ENCODE data around the gene PTPRE.

DNA sequence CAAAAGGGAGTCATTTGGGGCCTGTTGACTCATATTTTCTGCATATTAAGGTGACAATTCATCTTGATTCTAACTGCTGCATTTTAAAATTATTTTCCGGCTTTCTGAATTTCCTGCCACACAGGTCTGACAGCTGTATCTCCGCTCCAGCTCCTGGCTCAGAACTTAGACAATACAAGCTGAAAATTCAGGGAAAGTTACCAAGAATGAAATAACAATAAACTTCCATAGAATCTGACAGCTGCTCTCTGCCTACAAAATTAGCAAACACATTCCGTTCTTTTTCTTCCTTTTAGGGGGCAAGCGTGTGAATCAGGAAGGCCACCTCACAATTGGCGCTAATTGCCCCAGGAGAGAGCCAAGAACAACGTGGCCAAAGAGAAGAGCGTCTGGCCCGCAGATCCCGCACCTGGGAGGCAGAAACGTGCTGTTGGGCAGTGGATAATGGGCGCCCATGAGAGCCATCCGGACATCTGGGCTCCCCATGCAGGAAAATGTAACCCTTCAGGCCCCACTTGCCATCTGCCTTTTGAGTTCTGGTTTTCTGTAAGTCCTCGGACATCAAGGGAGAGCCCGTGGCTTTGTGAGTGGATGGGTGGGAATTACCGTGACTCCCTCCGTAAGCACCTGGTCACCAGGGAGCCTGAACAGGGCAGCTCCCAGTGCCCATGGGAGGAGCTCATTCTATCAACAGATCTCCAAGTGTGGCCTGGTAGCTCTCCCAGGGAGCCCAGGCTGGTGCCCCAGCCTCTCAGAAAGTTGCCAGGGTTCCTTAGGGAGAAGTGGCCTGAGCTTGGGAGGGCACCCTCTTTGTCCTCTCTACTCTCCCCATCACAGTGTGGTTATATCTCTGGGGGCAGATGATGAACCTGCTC is 19.1 kb upstream of the PTPRE start:
- TF ChIP-seq, protein P1, sequence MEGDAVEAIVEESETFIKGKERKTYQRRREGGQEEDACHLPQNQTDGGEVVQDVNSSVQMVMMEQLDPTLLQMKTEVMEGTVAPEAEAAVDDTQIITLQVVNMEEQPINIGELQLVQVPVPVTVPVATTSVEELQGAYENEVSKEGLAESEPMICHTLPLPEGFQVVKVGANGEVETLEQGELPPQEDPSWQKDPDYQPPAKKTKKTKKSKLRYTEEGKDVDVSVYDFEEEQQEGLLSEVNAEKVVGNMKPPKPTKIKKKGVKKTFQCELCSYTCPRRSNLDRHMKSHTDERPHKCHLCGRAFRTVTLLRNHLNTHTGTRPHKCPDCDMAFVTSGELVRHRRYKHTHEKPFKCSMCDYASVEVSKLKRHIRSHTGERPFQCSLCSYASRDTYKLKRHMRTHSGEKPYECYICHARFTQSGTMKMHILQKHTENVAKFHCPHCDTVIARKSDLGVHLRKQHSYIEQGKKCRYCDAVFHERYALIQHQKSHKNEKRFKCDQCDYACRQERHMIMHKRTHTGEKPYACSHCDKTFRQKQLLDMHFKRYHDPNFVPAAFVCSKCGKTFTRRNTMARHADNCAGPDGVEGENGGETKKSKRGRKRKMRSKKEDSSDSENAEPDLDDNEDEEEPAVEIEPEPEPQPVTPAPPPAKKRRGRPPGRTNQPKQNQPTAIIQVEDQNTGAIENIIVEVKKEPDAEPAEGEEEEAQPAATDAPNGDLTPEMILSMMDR (IDR thresholded peaks at IDR 0.05), result no peak
- TF ChIP-seq POLR2A (IDR thresholded peaks at IDR 0.05), result no peak

All from right lobe of liver (tissue), 4 donors.